GM21529 (cell line): ENCODE data around the gene RNPEPL1.

Experiments
- ATAC-seq: cut with Tn5 transposase; IDR thresholded peaks from one replicate; pipeline ENCODE4 v1.9.1; 2021; ENCODE audit not compliant: unreplicated experiment

RNPEPL1 gene

GRCh38 chr2:240563951-240564560 lies 4.2 kb upstream of the RNPEPL1 start:
- no peak for ATAC-seq

GRCh38 chr2:240564561-240565332 lies 3.5 kb upstream of the RNPEPL1 start:
- ATAC-seq: no peak

GRCh38 chr2:240565333-240566202 lies 2.7 kb upstream of the RNPEPL1 start:
- peak; percentile 38 for ATAC-seq

GRCh38 chr2:240566203-240567136 lies 1.8 kb upstream of the RNPEPL1 start:
- peak; percentile 54 for ATAC-seq

GRCh38 chr2:240567137-240567871 lies 980 bp upstream of the RNPEPL1 start:
- no peak for ATAC-seq

- ATAC-seq: peak; percentile 8
These were observed 616 bp downstream of the RNPEPL1 start for GRCh38 chr2:240568678-240569522.

GRCh38 chr2:240569523-240569997 lies 1.3 kb downstream of the RNPEPL1 start:
- no peak for ATAC-seq

- ATAC-seq: no peak
These were observed 1.8 kb downstream of the RNPEPL1 start for GRCh38 chr2:240569998-240570530.

- ATAC-seq: no peak
These were observed 2.4 kb downstream of the RNPEPL1 start for GRCh38 chr2:240570531-240571313.

- no peak for ATAC-seq
These were observed 3.2 kb downstream of the RNPEPL1 start for GRCh38 chr2:240571314-240571973.

GRCh38 chr2:240572141-240573031 lies 4.1 kb downstream of the RNPEPL1 start:
- ATAC-seq: no peak

- ATAC-seq: no peak
These were observed 4.8 kb downstream of the RNPEPL1 start for GRCh38 chr2:240573071-240573515.

GRCh38 chr2:240573516-240574385 lies 5.5 kb downstream of the RNPEPL1 start:
- no peak for ATAC-seq

- ATAC-seq: no peak
These were observed 6.3 kb downstream of the RNPEPL1 start for GRCh38 chr2:240574386-240575100.
